DMS114 treated with DMSO at 0.1 percent for 48 hours (cell line): ENCODE data around the gene ANKLE1.

Experiments
- DNase-seq: peaks from one replicate; lab custom pipeline; 2025; ENCODE audit not compliant: unreplicated experiment; lab: John Stamatoyannopoulos, UW

Gene ANKLE1

GRCh38 chr19:17281391-17282304 lies at the start of gene ANKLE1:
TSS of gene ANKLE1 (plus strand) at chr19:17281901. CDS start at chr19:17281921, 20 bp downstream.
- DNase-seq, result peak; percentile 35

- no peak for DNase-seq
Measured at GRCh38 chr19:17232258-17232657, 49.4 kb upstream of the ANKLE1 start.

- peak; percentile 43 for DNase-seq
Measured at GRCh38 chr19:17234911-17235299, 46.8 kb upstream of the ANKLE1 start.

- no peak for DNase-seq
Measured at GRCh38 chr19:17235300-17235970, 46.3 kb upstream of the ANKLE1 start.

GRCh38 chr19:17235971-17236777 lies 45.5 kb upstream of the ANKLE1 start:
- DNase-seq, result peak; percentile 56

GRCh38 chr19:17236811-17237543 lies 44.7 kb upstream of the ANKLE1 start:
- no peak for DNase-seq

- DNase-seq, result no peak
Measured at GRCh38 chr19:17237747-17238706, 43.7 kb upstream of the ANKLE1 start.

- DNase-seq, result no peak
Measured at GRCh38 chr19:17240062-17240752, 41.5 kb upstream of the ANKLE1 start.

GRCh38 chr19:17240826-17241399 lies 40.8 kb upstream of the ANKLE1 start:
- DNase-seq, result no peak

- DNase-seq, result no peak
Measured at GRCh38 chr19:17242431-17243208, 39.1 kb upstream of the ANKLE1 start.

- DNase-seq, result no peak
Measured at GRCh38 chr19:17243211-17243829, 38.4 kb upstream of the ANKLE1 start.

GRCh38 chr19:17243830-17244617 lies 37.7 kb upstream of the ANKLE1 start:
- DNase-seq, result no peak

- DNase-seq, result no peak
Measured at GRCh38 chr19:17244618-17245534, 36.8 kb upstream of the ANKLE1 start.

- DNase-seq, result no peak
Measured at GRCh38 chr19:17245535-17245984, 36.1 kb upstream of the ANKLE1 start, which contains the start of gene NR2F6. TSS of gene NR2F6 (minus strand) at chr19:17245919. CDS start at chr19:17245220, 699 bp downstream.

GRCh38 chr19:17246681-17247425 lies 34.8 kb upstream of the ANKLE1 start:
- no peak for DNase-seq
